SKM-1 treated with dmso at 0.1 percent for 144 hours (cell line): ENCODE data around the gene FRMD1.

Experiments used
- DNase-seq: peaks from one replicate; lab custom pipeline; 2025; ENCODE audit not compliant: unreplicated experiment; lab: John Stamatoyannopoulos, UW

FRMD1 gene

DNA sequence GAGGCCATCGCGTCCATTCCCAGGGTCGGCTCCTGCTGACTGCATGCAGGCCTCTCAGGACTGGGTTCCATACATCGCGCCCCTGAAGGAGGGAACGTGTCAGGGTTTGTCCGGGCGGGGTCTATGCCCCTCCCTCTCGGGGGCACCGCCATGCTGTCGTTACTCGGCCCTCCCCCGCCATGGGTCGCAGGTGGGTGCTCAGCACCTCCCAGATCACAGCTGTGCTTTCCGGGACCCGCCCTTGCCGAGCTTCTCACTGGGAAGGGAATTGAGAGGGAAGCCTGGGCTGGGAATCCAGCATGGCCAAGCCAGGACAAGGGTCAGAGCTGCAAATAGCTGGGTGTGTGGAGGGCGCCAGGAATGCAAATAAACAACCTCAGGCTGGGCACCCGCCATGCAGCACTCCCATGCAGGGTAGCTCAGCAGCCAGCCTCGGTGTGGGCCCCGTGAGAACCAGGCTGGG, at the start of gene FRMD1:
TSS of gene FRMD1 (minus strand) at position 270 of the 463 bp plus-strand sequence. CDS start at position 152, 118 bp downstream.
- DNase-seq: no peak

GRCh38 chr6:168128006-168128630, 49.1 kb upstream of the FRMD1 start:
- no peak for DNase-seq

DNA sequence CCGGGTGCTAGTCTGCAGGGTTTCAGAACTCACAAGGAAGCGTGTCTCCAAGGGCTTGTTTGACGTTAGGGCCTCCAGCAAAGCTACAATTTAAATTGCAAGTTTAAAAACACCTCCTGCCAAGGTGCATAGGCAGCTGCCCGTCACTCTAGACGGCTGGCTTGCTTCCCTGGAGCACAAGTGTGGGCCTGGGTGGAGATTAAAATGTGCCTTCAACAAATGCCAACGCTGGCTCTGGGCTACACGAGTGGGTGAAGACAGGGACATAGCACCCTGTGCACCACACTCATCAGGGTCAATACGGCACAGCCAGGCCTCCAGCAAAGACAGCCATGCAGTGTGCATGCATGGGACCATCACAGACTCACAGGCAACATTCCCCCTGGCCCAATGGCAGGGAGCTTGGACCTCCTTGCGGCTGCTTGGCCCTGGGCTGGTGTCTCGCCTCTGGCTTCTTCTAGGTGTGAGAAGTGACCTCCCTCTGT, 48.4 kb upstream of the FRMD1 start:
- no peak for DNase-seq

DNA sequence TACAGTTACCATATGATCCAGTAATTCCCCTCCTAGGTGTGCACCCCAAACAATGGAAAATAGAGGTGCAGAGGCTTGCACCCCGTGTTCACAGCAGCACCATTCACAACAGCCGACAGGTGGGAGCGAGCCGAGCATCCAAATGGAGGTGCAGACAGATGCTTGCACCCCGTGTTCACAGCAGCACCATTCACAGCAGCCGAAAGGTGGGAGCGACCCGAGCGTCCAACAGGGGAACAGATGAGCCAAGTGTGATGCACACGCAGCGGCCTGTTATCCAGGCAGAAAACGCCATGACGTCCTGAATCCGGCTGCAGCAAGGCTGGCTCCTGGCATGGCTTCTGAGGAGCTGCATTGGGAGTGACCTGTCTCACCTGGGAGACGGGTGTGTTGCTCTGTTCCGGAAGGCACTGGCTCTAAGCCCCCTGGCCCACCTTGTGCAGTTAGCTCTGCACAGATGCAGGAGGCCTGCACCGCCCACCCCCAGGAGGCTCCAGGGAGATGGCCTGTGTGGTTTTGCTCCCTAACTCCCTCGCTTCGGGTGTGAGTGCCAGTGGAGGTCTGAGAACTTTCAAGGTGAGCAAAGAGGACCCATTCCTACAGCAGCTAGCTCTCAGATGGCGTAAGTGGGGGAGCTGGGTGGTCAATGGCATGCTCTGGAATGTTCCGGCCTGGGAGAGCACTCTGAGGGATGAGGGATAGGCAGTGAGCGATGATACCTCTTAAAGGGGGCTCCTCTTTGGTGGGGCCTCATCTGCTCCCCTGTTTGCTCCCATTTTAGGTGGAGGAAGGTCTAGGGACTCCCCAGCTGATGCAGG, 47.8 kb upstream of the FRMD1 start:
- no peak for DNase-seq

DNA sequence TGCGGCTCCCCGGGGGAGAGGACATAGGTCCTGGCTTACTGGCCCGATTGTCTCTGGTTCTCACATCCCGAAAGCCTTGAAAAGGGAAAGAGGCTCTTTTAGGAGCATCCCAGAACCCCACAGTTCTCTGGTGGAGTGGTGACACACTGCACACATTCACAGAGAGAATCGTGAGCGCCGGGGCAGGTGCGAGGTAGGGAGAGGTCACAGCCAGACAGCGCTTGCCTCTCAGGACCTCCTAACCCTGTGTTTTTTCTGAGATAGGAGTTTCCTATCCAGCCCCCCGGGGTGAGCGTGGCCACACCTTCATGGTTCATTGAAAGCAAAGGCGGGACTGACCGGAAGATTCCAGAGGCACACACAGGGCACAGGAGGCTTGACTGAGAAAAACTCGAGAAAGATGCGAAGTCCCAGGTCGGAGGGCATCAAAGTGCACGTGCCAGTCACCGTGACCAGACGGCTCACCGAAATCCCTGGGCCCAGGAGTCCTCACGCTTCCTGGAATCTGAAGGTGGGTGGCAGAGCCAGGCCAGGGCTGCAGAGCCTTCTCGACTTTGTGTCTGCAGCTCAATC, 46.5 kb upstream of the FRMD1 start:
- DNase-seq: no peak

DNA sequence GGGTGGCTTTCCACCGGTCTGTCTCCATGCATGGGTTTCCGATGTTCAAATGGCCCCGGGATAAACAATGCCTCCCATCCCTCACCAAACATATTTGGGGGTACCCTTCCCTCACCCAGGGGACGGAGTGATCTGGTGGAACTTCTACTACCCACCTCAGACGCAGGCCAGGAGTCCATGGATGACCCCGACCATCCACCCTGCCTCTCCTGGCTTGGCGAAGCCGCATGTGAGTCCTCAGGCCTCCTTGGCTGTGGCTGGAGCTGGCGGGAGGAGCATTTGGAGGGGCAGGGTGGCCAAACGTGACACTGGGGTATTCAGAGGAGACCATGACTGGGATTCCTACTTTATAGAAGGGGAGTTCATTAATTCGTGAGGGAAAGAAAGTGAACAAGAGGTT, 45.9 kb upstream of the FRMD1 start:
- no peak for DNase-seq

GRCh38 chr6:168124158-168124557, 45.1 kb upstream of the FRMD1 start:
- DNase-seq: no peak

GRCh38 chr6:168123165-168123911, 44.3 kb upstream of the FRMD1 start:
- DNase-seq: no peak

- DNase-seq: no peak
These were observed 43.5 kb upstream of the FRMD1 start for GRCh38 chr6:168122521-168122920.

- DNase-seq: no peak
These were observed 43.0 kb upstream of the FRMD1 start for GRCh38 chr6:168122011-168122410.

GRCh38 chr6:168121303-168121665, 42.3 kb upstream of the FRMD1 start:
- DNase-seq: no peak

GRCh38 chr6:168120390-168121302, 41.6 kb upstream of the FRMD1 start:
- no peak for DNase-seq

GRCh38 chr6:168119539-168119938, 40.5 kb upstream of the FRMD1 start:
- no peak for DNase-seq

DNA sequence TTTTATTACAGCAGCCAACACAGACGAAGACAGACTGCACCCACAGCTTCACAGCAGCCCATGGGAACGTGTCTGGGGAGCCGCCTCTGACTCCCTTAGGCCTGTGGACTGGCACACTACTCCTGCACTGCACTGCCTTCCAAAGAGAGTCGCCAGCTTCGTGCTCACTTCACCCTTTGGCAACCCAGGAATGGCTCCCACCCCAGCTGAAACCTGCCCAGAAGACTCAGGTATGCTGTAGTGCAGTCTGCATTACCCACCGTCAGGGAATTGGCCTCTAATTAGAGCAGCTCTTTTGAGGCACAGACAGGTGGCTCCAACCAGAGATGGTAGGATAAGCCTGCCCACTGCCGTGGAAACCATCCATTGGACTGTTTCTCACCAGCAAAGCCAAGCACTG, 39.9 kb upstream of the FRMD1 start:
- DNase-seq: no peak

GRCh38 chr6:168117942-168118341, 38.9 kb upstream of the FRMD1 start:
- no peak for DNase-seq

GRCh38 chr6:168116975-168117899, 38.2 kb upstream of the FRMD1 start:
- no peak for DNase-seq

GRCh38 chr6:168116438-168116974, 37.5 kb upstream of the FRMD1 start:
- no peak for DNase-seq

GRCh38 chr6:168115748-168116437, 36.9 kb upstream of the FRMD1 start:
- DNase-seq: no peak
